Posterior vena cava (tissue), 2 donors: Measurements from ENCODE around the gene CASKIN2. TPM values are rescaled to one million over a fixed set of nuclear protein-coding genes. Genes with fewer than 3 reads are reported as not detected.
"Not testable (repeated sequence)": the region's sequence is repeated elsewhere in the genome, so short reads cannot be mapped to it uniquely, and the experiment has no call there.

Experiments
- DNase-seq: peaks from one replicate; pipeline ENCODE4 v3.0.0-alpha.2; 2020; ENCODE audit warnings: low spot score
- intact Hi-C, 2 donors: fragments of 100-400 bp; cut with DNase I; formaldehyde crosslinking; loops; one replicate each; pipeline versions ENCODE4 v1.14.1 to v1.14.2; 2022 to 2023
- microRNA-seq, 2 donors: library from miRNA; unstranded; fragments of <30 nt; microRNA quantifications; one replicate each; pipeline ENCODE4 v1.2.0, GENCODE V29; 2020 to 2021; ENCODE audit warnings: borderline microRNAs expressed in 2 of 2
- total RNA-seq, 2 donors: library from RNA; stranded (reverse); fragmentation: NEBNext Ultra II Directional; extraction: Animal tissue kit (Norgen Biotek cat#: 25700); gene quantifications; one replicate each; pipeline ENCODE4 v1.2.1, GENCODE V29; 2021
- donor health status: DM: yes; HTN: yes; CAD: no.
- donor health status: DM: yes; HTN: yes; CAD: no.

The CASKIN2 gene
- total RNA-seq, 2 donors from 2014 or later = 51.1 to 57.6 TPM

DNA sequence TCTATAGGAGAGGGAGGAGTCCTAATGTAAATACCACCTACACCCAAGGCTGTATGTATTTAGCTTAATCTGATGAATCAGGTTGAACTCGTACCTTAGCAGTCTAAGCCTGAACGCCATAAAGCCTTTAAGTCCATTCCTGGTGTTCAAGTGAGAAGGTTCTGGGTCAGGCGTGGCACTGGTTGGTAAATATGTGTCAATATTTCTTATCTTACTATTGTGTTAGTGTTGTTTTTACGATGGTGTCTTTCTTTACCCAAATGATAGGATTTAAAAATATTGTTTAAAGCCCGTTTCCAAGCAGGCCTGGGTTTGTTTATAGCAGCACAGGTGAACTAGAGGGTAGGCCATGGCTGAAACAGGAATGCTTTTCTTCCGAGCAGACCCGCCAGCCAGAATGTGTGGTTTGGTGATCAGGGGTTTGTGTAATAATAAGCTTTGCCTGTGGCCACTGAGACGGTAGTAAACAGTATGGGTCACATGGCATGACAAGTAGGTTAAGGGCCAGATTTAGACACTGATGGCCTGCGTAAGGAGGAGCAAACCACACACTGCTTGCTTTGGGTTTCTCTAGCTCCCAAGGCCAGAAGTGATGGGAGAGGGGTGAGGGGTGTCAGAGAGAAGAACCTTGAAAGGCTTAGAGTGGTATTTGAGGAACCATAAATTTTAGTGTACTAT is 55.6 kb downstream of the CASKIN2 start:
- intact Hi-C loops = no loop called here
- DNase-seq = no peak

DNA sequence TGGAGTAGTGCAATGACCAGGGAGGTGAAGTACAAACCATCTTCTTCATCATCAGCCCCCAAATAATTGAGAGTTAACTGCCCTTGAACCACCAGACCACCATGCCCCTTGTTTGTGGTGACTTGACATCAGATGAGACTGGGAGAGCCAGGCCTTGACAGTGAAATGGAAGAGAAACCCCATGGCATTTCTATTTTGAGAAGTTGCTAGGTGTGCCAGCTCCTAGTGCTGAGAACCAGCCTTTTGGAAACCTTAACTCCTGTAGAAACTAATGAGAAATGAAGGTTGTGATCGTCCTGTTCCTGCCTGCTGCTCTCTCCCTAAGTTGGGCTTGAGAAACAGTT is 56.1 kb downstream of the CASKIN2 start:
- intact Hi-C loops = no loop called here
- no peak for DNase-seq

DNA sequence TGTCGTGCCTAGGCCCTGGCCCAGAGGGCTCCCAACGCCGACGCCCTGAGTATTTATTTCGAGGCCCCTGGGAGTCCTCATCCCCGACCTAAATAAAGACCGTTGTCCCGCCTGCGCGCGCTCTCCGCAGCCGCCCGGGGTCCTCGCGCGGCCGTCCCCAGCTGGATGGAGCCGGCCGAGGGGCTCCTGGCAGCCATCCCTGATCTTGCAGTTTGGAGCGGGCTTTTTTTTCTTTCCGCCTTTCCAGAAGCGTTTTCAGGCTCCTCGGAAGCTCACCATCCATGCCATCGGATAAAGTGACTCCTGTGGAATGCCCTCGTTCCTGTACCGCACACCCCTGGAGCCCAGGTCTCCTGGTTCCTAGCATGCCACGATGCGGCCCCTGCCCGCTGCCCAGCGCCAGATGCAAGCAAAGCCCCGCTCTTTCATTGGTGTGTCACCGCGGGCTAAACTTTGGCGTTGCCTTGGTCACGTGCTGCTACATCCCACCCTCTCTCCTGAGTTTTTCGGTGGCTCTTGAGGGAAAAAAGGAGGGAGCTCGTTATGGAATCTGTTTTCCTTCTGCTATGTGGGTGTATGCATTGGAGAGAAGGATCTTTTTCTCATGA is 58.2 kb downstream of the CASKIN2 start:
- DNase-seq = no peak
- intact Hi-C loops = no loop called here

DNA sequence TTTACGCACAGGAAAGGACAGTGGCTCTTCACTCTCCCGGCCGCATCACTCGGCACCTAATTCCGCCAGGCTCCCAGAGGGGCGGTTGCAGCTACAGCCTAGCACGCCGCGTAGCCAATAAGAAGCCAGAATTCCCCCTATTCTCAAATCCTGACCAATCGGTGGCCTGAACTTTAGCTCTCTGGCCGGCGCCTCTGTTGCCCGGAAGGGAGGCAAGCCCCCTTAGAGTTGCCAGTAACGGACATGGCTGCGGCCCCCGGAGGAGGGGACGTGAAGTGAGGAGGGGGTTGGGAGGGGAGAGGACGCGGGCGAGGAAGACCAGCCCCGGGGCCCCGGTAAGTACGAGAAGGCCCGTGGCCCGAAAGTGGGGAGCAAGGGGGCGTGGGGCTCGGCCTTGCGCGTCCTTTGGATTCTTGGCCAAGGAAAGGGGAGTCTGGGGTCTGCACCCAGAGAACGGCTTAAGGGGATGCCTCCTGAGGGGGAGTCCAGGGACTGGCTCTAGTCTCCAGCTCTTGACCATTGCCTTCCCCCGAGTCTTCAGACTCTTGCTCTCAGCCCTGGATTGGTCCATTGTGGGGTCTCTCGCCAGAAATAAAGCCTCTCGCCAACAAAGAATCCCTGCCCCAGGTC is 58.8 kb downstream of the CASKIN2 start, which contains the start of gene TMEM94:
Gene TMEM94, plus strand, starts transcription at position 219 of the 630 bp plus-strand sequence. CDS start 15,271 bp downstream, outside the sequence.
- intact Hi-C loops = no loop called here
- DNase-seq = peak; percentile 97

DNA sequence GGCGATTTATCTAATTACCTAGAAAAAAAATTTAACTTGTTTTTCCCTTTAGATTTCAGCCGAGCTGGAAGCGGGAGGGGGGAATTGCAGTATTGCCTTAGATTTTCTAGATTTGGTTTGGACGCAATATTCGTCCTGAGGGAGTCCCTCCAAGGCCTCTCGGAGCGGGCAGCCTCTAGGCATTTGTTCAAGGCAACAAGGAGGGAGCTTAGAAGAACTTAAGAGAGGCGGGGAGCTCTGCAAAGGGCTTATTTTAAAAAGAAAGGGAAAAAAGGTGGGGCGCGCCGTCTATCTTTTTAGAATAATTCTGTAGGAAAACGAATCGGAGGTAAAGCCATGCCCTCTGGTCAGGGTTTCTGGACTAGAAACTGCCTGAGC is 59.3 kb downstream of the CASKIN2 start:
- no peak for DNase-seq
- intact Hi-C loops = no loop called here

DNA sequence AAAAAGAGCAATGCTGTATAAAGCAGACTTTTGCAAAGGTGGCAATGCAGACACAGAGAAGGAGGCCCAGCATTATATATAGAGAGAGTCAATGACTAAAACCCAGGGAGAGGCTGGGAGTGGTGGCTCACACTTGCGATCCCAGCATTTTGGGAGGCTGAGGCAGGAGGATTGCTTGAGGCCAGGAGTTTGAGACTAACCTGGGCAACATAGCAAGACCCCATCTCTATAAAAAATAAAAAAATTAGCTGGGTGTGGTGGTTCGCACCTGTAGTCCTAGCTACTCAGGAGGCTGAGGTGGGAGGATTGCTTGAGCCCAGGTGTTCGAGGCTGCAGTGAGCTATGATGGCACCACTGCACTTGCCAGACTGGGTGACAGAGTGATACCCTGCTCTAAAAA is 60.7 kb downstream of the CASKIN2 start:
- intact Hi-C loops, DNase-seq: not testable (repeated sequence)

DNA sequence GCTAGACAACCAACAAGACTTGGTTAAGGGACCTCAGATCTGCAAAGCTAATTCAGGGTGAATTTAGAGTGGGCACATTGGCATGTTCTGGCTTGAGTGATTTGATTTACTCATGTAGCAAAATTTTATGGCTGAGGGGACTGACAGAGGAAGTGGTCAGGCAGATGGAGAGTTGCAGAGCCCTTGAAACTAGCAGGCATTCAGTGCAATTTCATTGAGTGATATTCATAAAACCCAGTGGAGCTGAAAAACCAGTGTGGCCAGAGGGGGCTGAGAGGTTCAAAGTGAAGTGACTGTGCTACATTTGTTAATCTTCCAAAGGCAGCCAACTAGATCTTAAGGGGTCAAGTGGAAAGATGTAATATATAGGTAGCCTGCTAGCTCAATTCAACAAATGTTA is 61.1 kb downstream of the CASKIN2 start:
- no peak for DNase-seq
- intact Hi-C loops = no loop called here

DNA sequence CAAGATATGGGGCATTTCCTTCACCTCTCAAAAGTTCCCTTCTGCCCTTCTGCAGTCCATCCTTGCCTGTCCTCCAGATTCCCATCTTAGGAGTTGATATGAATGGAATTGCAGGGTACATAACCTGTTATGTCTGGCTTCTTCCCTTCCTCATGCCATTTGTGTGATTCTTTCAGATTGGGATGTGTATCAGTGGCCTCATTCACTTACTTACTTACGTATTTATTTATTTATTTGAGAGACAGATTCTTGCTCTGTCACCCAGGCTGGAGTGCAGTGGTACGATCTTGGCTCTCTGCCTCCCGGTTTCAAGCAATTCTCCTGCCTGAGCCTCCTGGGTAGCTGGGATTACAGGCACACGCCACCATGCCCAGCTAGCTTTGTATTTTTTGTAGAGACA is 65.1 kb downstream of the CASKIN2 start:
- intact Hi-C loops = no loop called here
- DNase-seq = no peak

Small RNA genes lying within 50 kb of the gene (microRNA-seq; reads per million reads assigned to microRNA genes)
- gene MIR6785 = 0 to 0.26 reads per million in 2 donors

Other genes starting within 250 kb of the CASKIN2 start
- gene MIF4GD, start 244.3 kb downstream of the CASKIN2 start, total RNA-seq = 10 to 100 TPM; 25.2 to 27.3 TPM
- 10 to 100 TPM in 1 of 2 donors, 1 to 10 TPM in 1; 9.9 to 14.6 TPM for gene SLC25A19, start 226.1 kb downstream of the CASKIN2 start, total RNA-seq
- gene GRB2, start 109.9 kb downstream of the CASKIN2 start, total RNA-seq = 10 to 100 TPM; 87.2 to 97.8 TPM
- 10 to 100 TPM; 53.8 to 64.3 TPM for gene TMEM94, start 58.9 kb downstream of the CASKIN2 start, total RNA-seq
- gene TSEN54, start 991 bp upstream of the CASKIN2 start, total RNA-seq = 10 to 100 TPM in 1 of 2 donors, 1 to 10 TPM in 1; 8.8 to 15.2 TPM
- 1 to 10 TPM; 6.4 to 6.8 TPM for gene LLGL2, start 10.2 kb upstream of the CASKIN2 start, total RNA-seq
- 100 to 1,000 TPM in 1 of 2 donors, 10 to 100 TPM in 1; 76.5 to 114 TPM for gene MYO15B, start 72.3 kb upstream of the CASKIN2 start, total RNA-seq
- under 1 TPM; 0.38 to 0.97 TPM for gene SMIM5, start 117.9 kb upstream of the CASKIN2 start, total RNA-seq
- 10 to 100 TPM; 14.5 to 14.8 TPM for gene RECQL5, start 151.6 kb upstream of the CASKIN2 start, total RNA-seq
- 10 to 100 TPM; 56.7 to 66.1 TPM for gene SAP30BP, start 151.8 kb upstream of the CASKIN2 start, total RNA-seq
- gene ITGB4, start 205.9 kb upstream of the CASKIN2 start, total RNA-seq = 10 to 100 TPM; 39.4 to 46.6 TPM
- 10 to 100 TPM; 21.0 to 27.6 TPM for gene GALK1, start 249.7 kb upstream of the CASKIN2 start, total RNA-seq